Hepatocyte (in vitro differentiated cells): ENCODE measurements around the gene SP100.
"Not testable (repeated sequence)": the region's sequence is repeated elsewhere in the genome, so short reads cannot be mapped to it uniquely, and the experiment has no call there.

Source experiments
- CTCF ChIP-seq: fragments of 200-600 bp; sonication (generic); IDR thresholded peaks from 2 replicates; pipeline ENCODE4 v1.5.1; 2016; ENCODE audit warnings: antibody characterized with exemption, mild to moderate bottlenecking; ENCODE audit not compliant: poor library complexity
- EZH2 ChIP-seq: fragments of 200-600 bp; sonication (generic); IDR thresholded peaks from 2 replicates; pipeline ENCODE4 v1.6.1; 2016; ENCODE audit warnings: antibody characterized with exemption, mild to moderate bottlenecking, borderline replicate concordance
- EZH2phosphoT487 ChIP-seq: fragments of 200-600 bp; sonication (generic); IDR thresholded peaks from one replicate; pipeline ENCODE4 v1.6.1; 2018; ENCODE audit warnings: antibody characterized with exemption, mild to moderate bottlenecking, low read depth, moderate library complexity; ENCODE audit not compliant: unreplicated experiment, severe bottlenecking

DNA sequence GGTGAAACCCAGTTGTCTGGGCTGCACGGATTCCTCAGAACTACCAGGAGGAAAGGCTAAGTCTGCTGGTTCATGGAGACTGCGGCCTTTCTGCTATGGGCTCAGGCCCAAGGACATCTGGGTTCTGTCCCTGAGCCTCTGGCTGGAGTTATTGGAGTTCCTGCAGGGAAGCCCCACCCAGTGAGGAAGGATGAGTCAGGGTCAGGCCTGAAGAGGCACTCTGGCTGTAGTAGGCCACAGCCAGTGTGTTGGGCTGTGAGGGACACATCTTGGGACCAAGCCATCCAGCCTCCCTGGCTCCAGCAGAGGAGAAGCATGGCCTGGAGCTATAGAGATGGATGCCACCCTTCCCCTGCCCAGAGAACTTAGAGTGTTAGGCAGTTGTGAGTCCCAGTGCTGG, 75.2 kb downstream of the SP100 start:
- not testable (repeated sequence) for TF ChIP-seq CTCF, EZH2, EZH2phosphoT487
